Vagina (tissue), 2 donors: ENCODE measurements around the gene OR11H6.
"Not testable (repeated sequence)": the region's sequence is repeated elsewhere in the genome, so short reads cannot be mapped to it uniquely, and the experiment has no call there.

Experiments
- POLR2A ChIP-seq, 2 donors: fragments of 450-650 bp; IDR thresholded peaks; one replicate each; pipeline ENCODE4 v1.6.1; 2017; ENCODE audit warnings: antibody characterized with exemption in 2 of 2, mild to moderate bottlenecking in 2 of 2, moderate library complexity in 2 of 2
- POLR2AphosphoS5 ChIP-seq, 2 donors: sonication (generic); formaldehyde crosslinking; IDR thresholded peaks; one replicate each; pipeline ENCODE4 v1.9.0; 2017; ENCODE audit warnings: antibody characterized with exemption in 2 of 2, mild to moderate bottlenecking in 2 of 2, low read depth in 1 of 2; ENCODE audit not compliant: insufficient read depth in 1 of 2
- TF ChIP-seq, protein P1 (sequence below), 3 experiments: fragments of 450-650 bp in 2 of 3; fragments of 200-600 bp in 1 of 3; sonication (generic) in 1 of 3; IDR thresholded peaks; one replicate each; pipeline ENCODE4 v1.5.1; 2017 to 2019; ENCODE audit warnings: antibody characterized with exemption in 3 of 3, mild to moderate bottlenecking in 2 of 3, moderate library complexity in 2 of 3

DNA sequence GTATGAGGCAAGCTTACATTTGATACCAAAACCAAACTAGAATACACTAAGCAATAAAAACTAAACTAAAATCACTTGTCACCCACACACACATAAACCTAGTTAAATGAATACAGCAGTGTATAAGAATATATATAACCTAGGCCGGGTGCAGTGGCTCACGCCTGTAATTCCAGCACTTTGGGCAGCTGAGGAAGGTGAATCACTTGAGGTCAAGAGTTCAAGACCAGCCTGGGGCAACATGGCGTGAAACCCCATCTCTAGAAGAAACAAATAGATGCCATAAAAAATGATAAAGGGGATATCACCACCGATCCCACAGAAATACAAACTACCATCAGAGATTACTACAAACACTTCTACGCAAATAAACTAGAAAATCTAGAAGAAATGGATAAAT lies 40.9 kb downstream of the OR11H6 start:
- not testable (repeated sequence) for TF ChIP-seq POLR2A (IDR thresholded peaks at IDR 0.05); POLR2AphosphoS5 (IDR thresholded peaks at IDR 0.05; ENCODE audit: insufficient read depth in 1 of 2, low read depth in 1 of 2)
- TF ChIP-seq, protein P1, sequence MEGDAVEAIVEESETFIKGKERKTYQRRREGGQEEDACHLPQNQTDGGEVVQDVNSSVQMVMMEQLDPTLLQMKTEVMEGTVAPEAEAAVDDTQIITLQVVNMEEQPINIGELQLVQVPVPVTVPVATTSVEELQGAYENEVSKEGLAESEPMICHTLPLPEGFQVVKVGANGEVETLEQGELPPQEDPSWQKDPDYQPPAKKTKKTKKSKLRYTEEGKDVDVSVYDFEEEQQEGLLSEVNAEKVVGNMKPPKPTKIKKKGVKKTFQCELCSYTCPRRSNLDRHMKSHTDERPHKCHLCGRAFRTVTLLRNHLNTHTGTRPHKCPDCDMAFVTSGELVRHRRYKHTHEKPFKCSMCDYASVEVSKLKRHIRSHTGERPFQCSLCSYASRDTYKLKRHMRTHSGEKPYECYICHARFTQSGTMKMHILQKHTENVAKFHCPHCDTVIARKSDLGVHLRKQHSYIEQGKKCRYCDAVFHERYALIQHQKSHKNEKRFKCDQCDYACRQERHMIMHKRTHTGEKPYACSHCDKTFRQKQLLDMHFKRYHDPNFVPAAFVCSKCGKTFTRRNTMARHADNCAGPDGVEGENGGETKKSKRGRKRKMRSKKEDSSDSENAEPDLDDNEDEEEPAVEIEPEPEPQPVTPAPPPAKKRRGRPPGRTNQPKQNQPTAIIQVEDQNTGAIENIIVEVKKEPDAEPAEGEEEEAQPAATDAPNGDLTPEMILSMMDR (IDR thresholded peaks at IDR 0.05) = not testable (repeated sequence)
